ENCODE data around the gene LDLRAD4. TPM values are rescaled to one million over a fixed set of nuclear protein-coding genes. Genes with fewer than 3 reads are reported as not detected.

The LDLRAD4 gene
- total RNA-seq, 1 experiment from 2014 or later: 3.6 TPM

DNA sequence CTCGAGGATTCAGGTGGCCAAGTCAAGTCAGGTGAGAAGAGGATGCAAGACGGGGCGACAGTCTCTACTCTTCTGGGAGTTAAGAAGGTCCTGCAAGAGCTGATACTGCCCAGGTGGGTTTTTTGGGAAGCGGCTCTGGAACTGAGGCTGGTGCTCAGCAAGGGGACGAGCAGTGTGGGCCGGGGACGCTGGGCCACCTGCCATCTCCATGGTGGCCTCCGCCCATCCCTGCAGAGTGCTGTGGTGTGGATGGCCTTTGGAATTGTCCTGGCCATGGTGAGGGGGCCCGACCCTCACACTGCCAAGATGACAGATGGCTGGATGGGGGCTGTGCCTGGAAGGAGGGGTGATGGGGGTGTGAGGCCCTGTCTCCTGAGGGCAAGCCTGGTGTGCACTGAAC is 34.2 kb upstream of the LDLRAD4 start:
- BruUV-seq (replicated peaks): no TSS peak

DNA sequence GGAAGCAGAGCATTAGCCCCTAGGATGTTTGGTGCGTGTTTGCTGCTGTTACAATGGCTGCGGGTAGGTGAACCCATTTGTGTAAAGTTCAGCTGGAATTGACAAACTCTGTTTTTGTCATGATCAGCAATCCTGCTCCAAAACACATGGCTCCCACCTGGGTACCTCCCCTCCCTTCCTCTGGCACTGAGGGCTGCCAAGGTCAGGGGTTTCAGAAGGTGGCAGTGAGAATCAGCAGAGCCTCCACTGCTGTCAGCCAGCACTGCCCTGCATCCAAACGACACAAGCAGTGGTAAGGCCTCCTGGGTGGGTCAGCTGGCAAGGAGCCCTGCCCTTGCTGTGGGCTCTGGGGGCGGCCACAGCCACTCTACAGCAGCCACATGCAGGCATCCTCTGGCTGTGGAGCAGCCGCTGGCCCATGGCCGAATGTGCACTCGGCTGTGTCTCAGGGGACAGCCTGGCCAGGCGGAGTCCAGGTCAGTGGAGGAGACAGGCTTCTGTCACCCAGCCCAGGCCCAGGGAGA is 32.8 kb upstream of the LDLRAD4 start:
- POLR2A ChIA-PET (ENCODE audit: low non-redundant PET): no interaction called here
- intact Hi-C loops (cut with micrococcal nuclease; ENCODE audit: unreplicated experiment): no loop called here
- BruUV-seq (replicated peaks): no TSS peak
- Histone ChIP-seq H3K4me3 (ENCODE audit: low read depth, low read length, poor library complexity, severe bottlenecking) (no peak overlapping the region), H3K9me3 (ENCODE audit: low read depth, low read length, poor library complexity, severe bottlenecking) (no peaks in the 10 kb centered on the region), H3K27ac (ENCODE audit: low read depth, low read length, poor library complexity, severe bottlenecking) (no peak overlapping the region), H3K36me3 (ENCODE audit: insufficient read depth, low read length, poor library complexity, severe bottlenecking) (no peaks in the 10 kb centered on the region), H3K4me1 (ENCODE audit: insufficient read depth, low read length, poor library complexity, severe bottlenecking) (no peaks in the 10 kb centered on the region), H3K27me3 (replicated peaks; ENCODE audit: insufficient read depth, low read depth, low read length, poor library complexity) (no peaks in the 10 kb centered on the region)
- no peak for TF ChIP-seq EZH2 (IDR thresholded peaks at IDR 0.05; ENCODE audit: borderline replicate concordance, low read depth, low read length, poor library complexity, severe bottlenecking)
- TF ChIP-seq, protein P1, sequence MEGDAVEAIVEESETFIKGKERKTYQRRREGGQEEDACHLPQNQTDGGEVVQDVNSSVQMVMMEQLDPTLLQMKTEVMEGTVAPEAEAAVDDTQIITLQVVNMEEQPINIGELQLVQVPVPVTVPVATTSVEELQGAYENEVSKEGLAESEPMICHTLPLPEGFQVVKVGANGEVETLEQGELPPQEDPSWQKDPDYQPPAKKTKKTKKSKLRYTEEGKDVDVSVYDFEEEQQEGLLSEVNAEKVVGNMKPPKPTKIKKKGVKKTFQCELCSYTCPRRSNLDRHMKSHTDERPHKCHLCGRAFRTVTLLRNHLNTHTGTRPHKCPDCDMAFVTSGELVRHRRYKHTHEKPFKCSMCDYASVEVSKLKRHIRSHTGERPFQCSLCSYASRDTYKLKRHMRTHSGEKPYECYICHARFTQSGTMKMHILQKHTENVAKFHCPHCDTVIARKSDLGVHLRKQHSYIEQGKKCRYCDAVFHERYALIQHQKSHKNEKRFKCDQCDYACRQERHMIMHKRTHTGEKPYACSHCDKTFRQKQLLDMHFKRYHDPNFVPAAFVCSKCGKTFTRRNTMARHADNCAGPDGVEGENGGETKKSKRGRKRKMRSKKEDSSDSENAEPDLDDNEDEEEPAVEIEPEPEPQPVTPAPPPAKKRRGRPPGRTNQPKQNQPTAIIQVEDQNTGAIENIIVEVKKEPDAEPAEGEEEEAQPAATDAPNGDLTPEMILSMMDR (conservative IDR thresholded peaks at IDR 0.05; ENCODE audit: low read depth, low read length): no peak
- DNase-seq (ENCODE audit: low spot score): no peak
- CTCF ChIA-PET: no interaction called here

More for the DNA sequence above, 34.2 kb upstream of the LDLRAD4 start:
- Histone ChIP-seq H3K36me3 (ENCODE audit: insufficient read depth, low read length, poor library complexity, severe bottlenecking) (no peaks in the 10 kb centered on the region), H3K27me3 (replicated peaks; ENCODE audit: insufficient read depth, low read depth, low read length, poor library complexity) (no peaks in the 10 kb centered on the region), H3K4me1 (ENCODE audit: insufficient read depth, low read length, poor library complexity, severe bottlenecking) (no peaks in the 10 kb centered on the region), H3K4me3 (ENCODE audit: low read depth, low read length, poor library complexity, severe bottlenecking) (no peak overlapping the region), H3K27ac (ENCODE audit: low read depth, low read length, poor library complexity, severe bottlenecking) (no peak overlapping the region), H3K9me3 (ENCODE audit: low read depth, low read length, poor library complexity, severe bottlenecking) (no peaks in the 10 kb centered on the region)
- POLR2A ChIA-PET (ENCODE audit: low non-redundant PET): no interaction called here
- TF ChIP-seq, protein P1 (conservative IDR thresholded peaks at IDR 0.05; ENCODE audit: low read depth, low read length): no peak
- no peak for TF ChIP-seq EZH2 (IDR thresholded peaks at IDR 0.05; ENCODE audit: borderline replicate concordance, low read depth, low read length, poor library complexity, severe bottlenecking)
- no peak for DNase-seq (ENCODE audit: low spot score)
- CTCF ChIA-PET: no interaction called here
- intact Hi-C loops (cut with micrococcal nuclease; ENCODE audit: unreplicated experiment): no loop called here

DNA sequence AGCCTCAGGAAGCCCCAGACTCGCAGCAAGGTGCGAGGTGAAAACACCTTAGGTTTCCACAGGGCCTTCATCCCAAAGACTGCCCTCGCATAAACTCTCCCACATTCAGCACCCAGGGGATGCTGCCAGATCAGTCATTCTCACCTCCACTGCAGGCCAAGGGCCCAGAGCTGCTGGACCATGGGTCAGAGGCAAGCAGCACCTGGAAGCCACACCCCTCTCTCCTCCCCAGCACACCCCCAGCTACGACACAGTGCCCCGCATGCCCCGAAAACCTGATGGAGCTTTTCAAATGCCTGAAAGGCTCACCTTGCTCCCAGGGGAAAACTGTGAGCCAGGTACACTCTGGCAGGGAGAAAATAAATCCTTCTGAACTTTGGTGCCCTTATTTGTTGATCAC is 31.9 kb upstream of the LDLRAD4 start:
- no peaks in the 10 kb centered on the region for H3K4me1 ChIP-seq (ENCODE audit: insufficient read depth, low read length, poor library complexity, severe bottlenecking)
- H3K9me3 ChIP-seq (ENCODE audit: low read depth, low read length, poor library complexity, severe bottlenecking): no peaks in the 10 kb centered on the region
- H3K36me3 ChIP-seq (ENCODE audit: insufficient read depth, low read length, poor library complexity, severe bottlenecking): no peaks in the 10 kb centered on the region
- intact Hi-C loops (cut with micrococcal nuclease; ENCODE audit: unreplicated experiment): no loop called here
- ChIA-PET CTCF (interaction anchor here (0.6 kb wide), 1 partner anchor 1484 kb away, joined by 4 read pairs; no protein-coding TSS in a partner anchor), POLR2A (ENCODE audit: low non-redundant PET) (no interaction called here)
- no peak overlapping the region for H3K4me3 ChIP-seq (ENCODE audit: low read depth, low read length, poor library complexity, severe bottlenecking)
- TF ChIP-seq, protein P1 (conservative IDR thresholded peaks at IDR 0.05; ENCODE audit: low read depth, low read length): no peak
- TF ChIP-seq EZH2 (IDR thresholded peaks at IDR 0.05; ENCODE audit: borderline replicate concordance, low read depth, low read length, poor library complexity, severe bottlenecking): no peak
- BruUV-seq (replicated peaks): no TSS peak
- H3K27me3 ChIP-seq (replicated peaks; ENCODE audit: insufficient read depth, low read depth, low read length, poor library complexity): no peaks in the 10 kb centered on the region
- H3K27ac ChIP-seq (ENCODE audit: low read depth, low read length, poor library complexity, severe bottlenecking): no peak overlapping the region
- no peak for DNase-seq (ENCODE audit: low spot score)

All from A673 (cell line).